H1 (cell line): ENCODE data around the gene TNS3. TPM values are rescaled to one million over a fixed set of nuclear protein-coding genes. Genes with fewer than 3 reads are reported as not detected.

ENCODE experiments used
- CTCF ChIA-PET: fragments of 300-600 bp; sonication (Branson Sonifier 250); formaldehyde crosslinking; loops from one replicate; lab custom pipeline; 2021; ENCODE audit not compliant: partially characterized antibody; lab: Charles Lee
- POLR2A ChIA-PET: fragments of 300-600 bp; sonication (Branson Sonifier 250); formaldehyde crosslinking; loops from one replicate; lab custom pipeline; 2021; ENCODE audit warnings: inconsistent platforms; ENCODE audit not compliant: partially characterized antibody; lab: Charles Lee
- DNase-seq, 2 experiments: peaks; one replicate each; pipeline versions ENCODE4 v3.0.0 to v3.0.0-alpha.2; 2010 to 2022; ENCODE audit warnings: low spot score in 2 of 2, low read depth in 1 of 2, mixed read lengths in 1 of 2
- FAIRE-seq: peaks from 2 replicates; lab custom pipeline; 2011; peaks lifted over from hg19 to GRCh38; lab: Jason Lieb, UNC
- H2AFZ ChIP-seq: 2 replicates; pipeline ENCODE4 v1.8.1; 2012; ENCODE audit warnings: low read length, inconsistent platforms
- H2AK5ac ChIP-seq: 2 replicates; pipeline ENCODE4 v1.6.1; 2013; ENCODE audit warnings: low read depth, low read length
- H2BK120ac ChIP-seq: replicated peaks from 2 replicates; pipeline ENCODE3; 2013; ENCODE audit warnings: low read depth, low read length, inconsistent platforms
- H2BK12ac ChIP-seq: 2 replicates; pipeline ENCODE4 v1.6.1; 2013; ENCODE audit warnings: low read depth, low read length
- H2BK15ac ChIP-seq: 2 replicates; pipeline ENCODE4 v1.6.1; 2013; ENCODE audit warnings: low read length
- H2BK20ac ChIP-seq: 2 replicates; pipeline ENCODE4 v1.6.1; 2013; ENCODE audit warnings: low read length
- H2BK5ac ChIP-seq: 2 replicates; pipeline ENCODE4 v1.6.1; 2013; ENCODE audit warnings: low read depth, low read length
- H3K14ac ChIP-seq: 2 replicates; pipeline ENCODE4 v1.6.1; 2013; ENCODE audit warnings: inconsistent platforms; ENCODE audit not compliant: insufficient read length
- H3K18ac ChIP-seq: 2 replicates; pipeline ENCODE4 v1.6.1; 2013; ENCODE audit warnings: low read length; ENCODE audit errors: extremely low read depth
- H3K23ac ChIP-seq: 2 replicates; pipeline ENCODE4 v1.6.1; 2013; ENCODE audit warnings: inconsistent platforms; ENCODE audit not compliant: insufficient read length
- H3K23me2 ChIP-seq: 2 replicates; pipeline ENCODE4 v1.6.1; 2013; ENCODE audit warnings: low read depth, low read length
- H3K27ac ChIP-seq: 2 replicates; pipeline ENCODE4 v1.6.1; 2011; ENCODE audit warnings: low read depth, low read length, inconsistent platforms
- H3K27me3 ChIP-seq, 4 experiments: replicated peaks in 1 of 4; 1 replicate in 1 of 4; 2 replicates in 3 of 4; pipeline versions ENCODE4 v1.6.1 to v1.8.1; 2011 to 2013; ENCODE audit warnings: low read length in 3 of 4, mild to moderate bottlenecking in 3 of 4, inconsistent platforms in 2 of 4, mixed read lengths in 2 of 4, moderate library complexity in 1 of 4; ENCODE audit not compliant: control insufficient read depth in 3 of 4, insufficient read depth in 3 of 4; ENCODE audit errors: extremely low read depth in 1 of 4
- H3K36me3 ChIP-seq, 4 experiments: 2 replicates each; pipeline versions ENCODE4 v1.6.1 to v1.8.1; 2011 to 2013; ENCODE audit warnings: mild to moderate bottlenecking in 4 of 4, low read length in 3 of 4, moderate library complexity in 2 of 4, control low read depth in 1 of 4, inconsistent platforms in 1 of 4; ENCODE audit not compliant: insufficient read depth in 4 of 4, control insufficient read depth in 2 of 4
- H3K4ac ChIP-seq: replicated peaks from 2 replicates; pipeline ENCODE3; 2013; ENCODE audit warnings: low read length, low read depth, mixed read lengths, inconsistent platforms; ENCODE audit not compliant: insufficient read length
- H3K4me1 ChIP-seq, 4 experiments: replicated peaks in 1 of 4; 1 replicate in 1 of 4; 2 replicates in 3 of 4; pipeline versions ENCODE4 v1.6.1 to v1.8.1; 2011 to 2013; ENCODE audit warnings: low read length in 3 of 4, inconsistent platforms in 2 of 4, mixed read lengths in 1 of 4; ENCODE audit not compliant: insufficient read depth in 4 of 4, control insufficient read depth in 3 of 4
- H3K4me2 ChIP-seq, 2 experiments: 2 replicates each; pipeline versions ENCODE4 v1.6.1 to v1.8.1; 2011 to 2013; ENCODE audit warnings: low read depth in 2 of 2, low read length in 2 of 2, control low read depth in 1 of 2, inconsistent platforms in 1 of 2, mild to moderate bottlenecking in 1 of 2; ENCODE audit not compliant: insufficient read depth in 1 of 2
- H3K4me3 ChIP-seq, 4 experiments: fragments of 200-600, 300-600 bp in 1 of 4; sonication (generic), shearing (Covaris generic), sonication (Bioruptor Twin) in 1 of 4; 2 replicates each; pipeline versions ENCODE4 v1.5.1 to v1.8.1; 2011 to 2016; ENCODE audit warnings: low read length in 4 of 4, low read depth in 3 of 4, control low read depth in 2 of 4, inconsistent platforms in 2 of 4, mild to moderate bottlenecking in 2 of 4, mixed read lengths in 1 of 4, moderate library complexity in 1 of 4; ENCODE audit not compliant: insufficient read depth in 2 of 4; ENCODE audit errors: extremely low read depth in 1 of 4
- H3K56ac ChIP-seq: replicated peaks from 2 replicates; pipeline ENCODE3; 2013; ENCODE audit warnings: low read depth, mild to moderate bottlenecking, mixed read lengths, low read length, inconsistent platforms; ENCODE audit not compliant: insufficient read length
- H3K79me1 ChIP-seq: 2 replicates; pipeline ENCODE4 v1.6.1; 2013; ENCODE audit warnings: low read depth, low read length, control low read depth
- H3K79me2 ChIP-seq, 2 experiments: 2 replicates each; pipeline versions ENCODE4 v1.6.1 to v1.8.1; 2012 to 2013; ENCODE audit warnings: low read length in 2 of 2, mild to moderate bottlenecking in 2 of 2, inconsistent platforms in 1 of 2; ENCODE audit not compliant: insufficient read depth in 2 of 2, control insufficient read depth in 1 of 2
- H3K9ac ChIP-seq, 4 experiments: replicated peaks in 1 of 4; 1 replicate in 1 of 4; 2 replicates in 3 of 4; pipeline versions ENCODE4 v1.6.1 to v1.8.1; 2011 to 2013; ENCODE audit warnings: low read depth in 3 of 4, low read length in 3 of 4, control low read depth in 2 of 4, mild to moderate bottlenecking in 2 of 4, moderate library complexity in 2 of 4, inconsistent platforms in 1 of 4; ENCODE audit errors: extremely low read depth in 1 of 4
- H3K9me3 ChIP-seq, 2 experiments: 2 replicates each; pipeline versions ENCODE4 v1.6.1 to v1.8.1; 2012 to 2013; ENCODE audit warnings: mild to moderate bottlenecking in 2 of 2, moderate library complexity in 2 of 2, control low read depth in 1 of 2, inconsistent platforms in 1 of 2, low read depth in 1 of 2, low read length in 1 of 2, mixed read lengths in 1 of 2; ENCODE audit not compliant: insufficient read depth in 2 of 2
- H4K20me1 ChIP-seq, 2 experiments: replicated peaks in 1 of 2; 2 replicates each; pipeline versions ENCODE3 to v1.8.1; 2011 to 2013; ENCODE audit warnings: inconsistent platforms in 2 of 2, low read length in 2 of 2, mild to moderate bottlenecking in 1 of 2; ENCODE audit not compliant: insufficient read depth in 2 of 2, control insufficient read depth in 1 of 2
- H4K5ac ChIP-seq: 2 replicates; pipeline ENCODE4 v1.6.1; 2013; ENCODE audit warnings: low read length, low read depth, mixed read lengths, inconsistent platforms; ENCODE audit not compliant: insufficient read length
- H4K8ac ChIP-seq: 2 replicates; pipeline ENCODE4 v1.8.0; 2013; ENCODE audit warnings: mild to moderate bottlenecking, moderate library complexity, low read length, inconsistent platforms; ENCODE audit not compliant: insufficient read depth; ENCODE audit errors: extremely low read depth
- H4K91ac ChIP-seq: replicated peaks from 2 replicates; pipeline ENCODE3; 2013; ENCODE audit warnings: low read length, mixed read lengths, inconsistent platforms; ENCODE audit not compliant: insufficient read length
- EZH2 ChIP-seq: fragments of 200-600 bp; sonication (generic); IDR thresholded peaks from 2 replicates; pipeline ENCODE4 v1.7.1; 2012; ENCODE audit warnings: low read depth, mild to moderate bottlenecking, moderate library complexity, low read length, inconsistent platforms; ENCODE audit not compliant: severe bottlenecking
- JUND ChIP-seq: IDR thresholded peaks from 2 replicates; pipeline ENCODE4 v1.6.1; 2011; ENCODE audit warnings: mild to moderate bottlenecking, improper control_type of control experiment, low read length
- MAX ChIP-seq: IDR thresholded peaks from 2 replicates; pipeline ENCODE4 v1.6.1; 2012; ENCODE audit warnings: inconsistent platforms
- PHF8 ChIP-seq: fragments of 200-600 bp; sonication (generic); conservative IDR thresholded peaks from 2 replicates; pipeline ENCODE4 v1.7.1; 2012; ENCODE audit warnings: low read depth, mild to moderate bottlenecking, inconsistent platforms, low read length, moderate library complexity
- POLR2A ChIP-seq, 2 experiments: IDR thresholded peaks; 1 replicate in 1 of 2; 2 replicates in 1 of 2; pipeline ENCODE4 v1.6.1; 2011; ENCODE audit warnings: low read depth in 2 of 2, low read length in 2 of 2, mild to moderate bottlenecking in 2 of 2; ENCODE audit errors: control extremely low read depth in 1 of 2
- SIX5 ChIP-seq: IDR thresholded peaks from 2 replicates; pipeline ENCODE4 v1.6.1; 2011; ENCODE audit warnings: mild to moderate bottlenecking, low read depth, low read length
- WGBS, 2 experiments: shearing (Covaris generic) in 1 of 2; methylation state at CpG; one replicate each; pipeline versions ENCODE4 v1.1.6 to v1.1.7; 2013 to 2015; ENCODE audit warnings: low lambda C conversion rate in 2 of 2, mixed read lengths in 2 of 2, inconsistent platforms in 1 of 2, low coverage in 1 of 2, missing lambda C conversion rate in 1 of 2; ENCODE audit not compliant: insufficient replicate concordance in 2 of 2, insufficient coverage in 1 of 2, insufficient read length in 1 of 2; ENCODE audit errors: extremely low coverage in 1 of 2, missing lambda C conversion rate in 1 of 2; 5-methylcytosine and 5-hydroxymethylcytosine counted together
- polyA plus RNA-seq, 7 experiments: library from polyadenylated mRNA; depleted of rRNA in 3 of 7; stranded (reverse) in 5 of 7; unstranded in 2 of 7; fragments of >200 nt in 5 of 7; fragments of 200-250 nt in 2 of 7; gene quantifications; 1 replicate in 5 of 7; 2 replicates in 1 of 7; 4 replicates in 1 of 7; pipeline versions ENCODE4 v1.2.1 to v1.2.3, GENCODE V29; 2011 to 2013; ENCODE audit warnings: missing spikeins in 2 of 7, mixed read lengths in 2 of 7
- total RNA-seq: library from RNA; stranded (reverse); fragmentation: NEBNext Ultra II Directional; extraction: Animal tissue kit (Norgen Biotek cat#: 25700); gene quantifications from 2 replicates; pipeline ENCODE4 v1.2.1, GENCODE V29; 2021

Gene TNS3
- total and polyA plus RNA-seq, 2 of the 8 experiments (the other 6 are each of a cell fraction or from before 2014, with no cell fraction given), result 11.9 to 24.2 TPM

- CTCF ChIA-PET, result interaction anchor here (0.7 to 2.4 kb wide), 2 partner anchors 42 to 553 kb away, joined by 3 to 7 read pairs; no protein-coding TSS in a partner anchor
- H3K56ac ChIP-seq, result no peak overlapping the region
- no peak overlapping the region for H2BK120ac ChIP-seq
- H2BK15ac ChIP-seq, result no peak overlapping the region
- no peak overlapping the region for H2BK12ac ChIP-seq
- H4K8ac ChIP-seq, result no peak overlapping the region
- H4K5ac ChIP-seq, result no peak overlapping the region
- H3K14ac ChIP-seq, result no peak overlapping the region
- H3K27ac ChIP-seq, result no peak overlapping the region
- H3K23ac ChIP-seq, result no peak overlapping the region
- no peaks in the 10 kb centered on the region for H3K27me3 ChIP-seq
- H2AK5ac ChIP-seq, result no peak overlapping the region
- peaks cover 0 to 1% of the 10 kb centered on the region in 2 experiments for H4K20me1 ChIP-seq
- WGBS, 2 experiments, result 84% methylated on average over 3 of the region's 3 CpGs; no CpG with 5 or more reads in 1 of the 2 experiments
- H3K4me1 ChIP-seq, result no peaks in the 10 kb centered on the region
- H2BK5ac ChIP-seq, result no peak overlapping the region
- peaks cover 0 to 6% (median 0%) of the 10 kb centered on the region in 4 experiments; a peak in 1 of 8 replicates for H3K36me3 ChIP-seq
- H2BK20ac ChIP-seq, result no peak overlapping the region
- H3K79me2 ChIP-seq, result no peaks in the 10 kb centered on the region
- H4K91ac ChIP-seq, result no peak overlapping the region
- DNase-seq, result no peak
- POLR2A ChIA-PET, result no interaction called here
- H2AFZ ChIP-seq, result no peak overlapping the region
- no peaks in the 10 kb centered on the region for H3K23me2 ChIP-seq
- H3K79me1 ChIP-seq, result 0 out of 2 replicates have a peak, but pooled peaks cover 3% of the 10 kb centered on the region
- TF ChIP-seq SIX5 (no peak), JUND (no peak), MAX (no peak), POLR2A (IDR thresholded peaks at IDR 0.05; ENCODE audit: control extremely low read depth in 1 of 2, low read depth in 2 of 2, low read length in 2 of 2) (no peak), EZH2 (no peak), PHF8 (no peak)
- H3K9me3 ChIP-seq, result no peaks in the 10 kb centered on the region
- H3K9ac ChIP-seq, result no peak overlapping the region
- no peak overlapping the region for H3K4me2 ChIP-seq
- no peak overlapping the region for H3K4ac ChIP-seq
- no peak for FAIRE-seq
- H3K4me3 ChIP-seq, result no peak overlapping the region
- H3K18ac ChIP-seq, result no peak overlapping the region
These were observed 241.4 kb downstream of the TNS3 start for GRCh38 chr7:47340517-47340916.
